ENCODE results near the gene ACIN1.

The ACIN1 gene

GRCh38 chr14:23095196-23096108, 516 bp upstream of the ACIN1 start, which contains the start of gene C14orf119:
Gene C14orf119, plus strand, starts transcription at chr14:23095505. Its CDS starts 2,154 bp downstream, at chr14:23097659.
- POLR2A ChIA-PET = interaction anchor here (0.6 to 1.6 kb wide), 12 partner anchors 16 to 789 kb away, joined by 3 to 7 read pairs (median 4); partner anchors contain the start of genes HAUS4, PABPN1 and PSMB5
- DNase-seq (ENCODE audit: extremely low spot score) = peak; percentile 99

GRCh38 chr14:23093991-23094665, 808 bp downstream of the ACIN1 start:
- DNase-seq (ENCODE audit: extremely low spot score) = no peak
- TF ChIP-seq, protein P1, sequence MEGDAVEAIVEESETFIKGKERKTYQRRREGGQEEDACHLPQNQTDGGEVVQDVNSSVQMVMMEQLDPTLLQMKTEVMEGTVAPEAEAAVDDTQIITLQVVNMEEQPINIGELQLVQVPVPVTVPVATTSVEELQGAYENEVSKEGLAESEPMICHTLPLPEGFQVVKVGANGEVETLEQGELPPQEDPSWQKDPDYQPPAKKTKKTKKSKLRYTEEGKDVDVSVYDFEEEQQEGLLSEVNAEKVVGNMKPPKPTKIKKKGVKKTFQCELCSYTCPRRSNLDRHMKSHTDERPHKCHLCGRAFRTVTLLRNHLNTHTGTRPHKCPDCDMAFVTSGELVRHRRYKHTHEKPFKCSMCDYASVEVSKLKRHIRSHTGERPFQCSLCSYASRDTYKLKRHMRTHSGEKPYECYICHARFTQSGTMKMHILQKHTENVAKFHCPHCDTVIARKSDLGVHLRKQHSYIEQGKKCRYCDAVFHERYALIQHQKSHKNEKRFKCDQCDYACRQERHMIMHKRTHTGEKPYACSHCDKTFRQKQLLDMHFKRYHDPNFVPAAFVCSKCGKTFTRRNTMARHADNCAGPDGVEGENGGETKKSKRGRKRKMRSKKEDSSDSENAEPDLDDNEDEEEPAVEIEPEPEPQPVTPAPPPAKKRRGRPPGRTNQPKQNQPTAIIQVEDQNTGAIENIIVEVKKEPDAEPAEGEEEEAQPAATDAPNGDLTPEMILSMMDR (IDR thresholded peaks at IDR 0.05; ENCODE audit: control extremely low read depth, extremely low read depth, low read depth, missing control alignments) = peak; percentile 8
- POLR2A ChIA-PET = interaction anchor here (0.6 to 1.6 kb wide), 6 partner anchors 17 to 800 kb away, joined by 3 to 7 read pairs (median 4); partner anchors contain the start of gene PABPN1
- CTCF ChIA-PET = interaction anchor here (0.7 to 3.2 kb wide), 25 partner anchors 8 to 416 kb away, joined by 3 to 38 read pairs (median 5); partner anchors contain the start of genes AJUBA, CDH24, PABPN1 and PRMT5

More at GRCh38 chr14:23095196-23096108, 516 bp upstream of the ACIN1 start, which contains the start of gene C14orf119:
- CTCF ChIA-PET = interaction anchor here (0.7 to 3.2 kb wide), 27 partner anchors 10 to 415 kb away, joined by 3 to 38 read pairs (median 5); partner anchors contain the start of genes AJUBA, CDH24, PABPN1 and PRMT5
- TF ChIP-seq, protein P1 (IDR thresholded peaks at IDR 0.05; ENCODE audit: control extremely low read depth, extremely low read depth, low read depth, missing control alignments) = no peak

DNA sequence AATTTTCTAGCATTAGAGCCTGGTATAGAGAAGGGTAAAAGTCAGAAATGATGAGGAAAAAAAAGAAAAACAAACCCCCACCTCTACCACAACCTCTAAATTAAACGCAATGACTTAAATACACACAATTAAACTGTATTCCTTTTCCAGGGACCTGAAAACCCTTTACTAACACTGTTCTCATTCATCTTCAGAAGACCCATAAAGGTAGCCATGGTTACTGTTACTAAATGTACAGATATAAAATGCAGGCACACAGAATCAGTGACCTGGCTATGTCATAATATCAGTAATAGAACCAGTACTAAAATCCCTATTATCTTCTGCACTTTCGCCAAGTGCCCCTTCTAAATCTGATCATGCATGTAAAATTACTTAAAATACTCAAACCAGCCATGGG, 1.4 kb downstream of the ACIN1 start:
- ChIA-PET CTCF (interaction anchor here (1.6 to 3.2 kb wide), 9 partner anchors 14 to 99 kb away, joined by 4 to 38 read pairs (median 11); partner anchors contain the start of gene CDH24), POLR2A (no interaction called here)
- no peak for DNase-seq (ENCODE audit: extremely low spot score)
- TF ChIP-seq, protein P1 (IDR thresholded peaks at IDR 0.05; ENCODE audit: control extremely low read depth, extremely low read depth, low read depth, missing control alignments) = no peak

DNA sequence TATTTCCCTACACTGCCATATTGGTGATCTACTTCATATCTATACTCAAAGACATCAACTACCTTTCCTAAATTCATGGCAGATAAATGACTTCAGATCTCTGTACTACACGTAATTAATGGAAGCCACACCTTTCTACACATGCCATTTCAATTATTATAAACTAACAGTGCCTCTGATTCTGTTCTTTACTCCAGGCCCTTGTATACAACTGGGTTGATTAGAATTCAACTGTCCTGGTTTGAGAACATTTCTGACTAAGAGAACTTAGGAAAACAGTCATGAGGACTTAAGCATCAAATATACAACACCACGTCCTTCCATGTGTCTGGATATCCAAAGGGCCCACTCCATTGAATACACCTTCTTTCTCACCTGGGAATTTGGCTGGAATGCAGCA, 1.8 kb downstream of the ACIN1 start:
- TF ChIP-seq, protein P1 (IDR thresholded peaks at IDR 0.05; ENCODE audit: control extremely low read depth, extremely low read depth, low read depth, missing control alignments) = no peak
- ChIA-PET POLR2A (no interaction called here), CTCF (interaction anchor here (1.0 to 6.3 kb wide), 4 partner anchors 15 to 28 kb away, joined by 6 to 50 read pairs (median 26); no protein-coding TSS in a partner anchor)
- no peak for DNase-seq (ENCODE audit: extremely low spot score)

DNA sequence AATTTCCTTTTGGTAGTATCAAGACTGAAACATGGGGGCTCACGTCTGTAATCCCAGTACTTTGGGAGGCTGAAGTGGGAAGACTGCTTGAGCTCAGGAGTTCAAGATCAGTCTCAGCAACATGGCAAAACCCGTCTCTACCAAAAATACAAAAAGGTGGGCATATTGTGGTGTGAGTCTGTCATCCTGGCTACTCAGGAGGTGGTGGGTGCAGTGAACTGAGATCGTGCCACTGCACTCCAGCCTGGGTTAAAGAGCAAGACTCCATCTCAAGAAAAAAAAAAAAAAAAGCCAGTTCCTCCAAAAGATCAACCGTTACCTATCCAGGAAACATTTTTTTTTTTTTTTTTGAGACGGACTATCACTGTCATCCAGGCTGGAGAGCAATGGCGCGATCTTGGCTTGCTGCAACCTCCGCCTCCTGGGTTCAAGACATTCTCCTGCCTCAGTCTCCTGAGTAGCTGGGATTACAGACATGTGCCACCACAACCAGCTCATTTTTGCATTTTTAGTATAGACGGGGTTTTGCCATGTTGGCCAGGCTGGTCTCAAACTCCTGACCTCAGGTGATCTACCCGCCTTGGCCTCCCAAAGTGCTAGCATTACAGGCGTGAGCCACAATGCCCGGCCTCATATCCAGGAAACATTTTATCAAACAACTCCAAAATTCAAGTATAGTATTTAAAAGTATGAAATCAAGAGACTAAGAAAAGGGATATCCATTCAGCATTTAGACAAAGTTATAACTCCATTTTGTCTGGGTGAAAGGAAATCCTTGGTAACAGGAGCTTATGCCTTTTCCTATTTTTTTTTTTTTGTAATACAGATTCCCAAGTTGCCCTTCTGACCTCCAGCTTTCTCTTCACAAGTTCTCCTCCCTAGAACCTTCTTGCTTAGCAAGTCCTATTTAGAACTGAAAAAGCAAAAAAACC, 3.4 kb downstream of the ACIN1 start:
- POLR2A ChIA-PET = interaction anchor here (0.6 kb wide), 1 partner anchor 204 kb away, joined by 3 read pairs; no protein-coding TSS in a partner anchor
- no peak for DNase-seq (ENCODE audit: extremely low spot score)
- TF ChIP-seq, protein P1 (IDR thresholded peaks at IDR 0.05; ENCODE audit: control extremely low read depth, extremely low read depth, low read depth, missing control alignments) = no peak
- CTCF ChIA-PET = interaction anchor here (1.0 to 6.3 kb wide), 7 partner anchors 9 to 289 kb away, joined by 3 to 50 read pairs (median 7); partner anchors contain the start of gene CDH24
